ENCODE measurements around the gene TSPOAP1.

The TSPOAP1 gene

DNA sequence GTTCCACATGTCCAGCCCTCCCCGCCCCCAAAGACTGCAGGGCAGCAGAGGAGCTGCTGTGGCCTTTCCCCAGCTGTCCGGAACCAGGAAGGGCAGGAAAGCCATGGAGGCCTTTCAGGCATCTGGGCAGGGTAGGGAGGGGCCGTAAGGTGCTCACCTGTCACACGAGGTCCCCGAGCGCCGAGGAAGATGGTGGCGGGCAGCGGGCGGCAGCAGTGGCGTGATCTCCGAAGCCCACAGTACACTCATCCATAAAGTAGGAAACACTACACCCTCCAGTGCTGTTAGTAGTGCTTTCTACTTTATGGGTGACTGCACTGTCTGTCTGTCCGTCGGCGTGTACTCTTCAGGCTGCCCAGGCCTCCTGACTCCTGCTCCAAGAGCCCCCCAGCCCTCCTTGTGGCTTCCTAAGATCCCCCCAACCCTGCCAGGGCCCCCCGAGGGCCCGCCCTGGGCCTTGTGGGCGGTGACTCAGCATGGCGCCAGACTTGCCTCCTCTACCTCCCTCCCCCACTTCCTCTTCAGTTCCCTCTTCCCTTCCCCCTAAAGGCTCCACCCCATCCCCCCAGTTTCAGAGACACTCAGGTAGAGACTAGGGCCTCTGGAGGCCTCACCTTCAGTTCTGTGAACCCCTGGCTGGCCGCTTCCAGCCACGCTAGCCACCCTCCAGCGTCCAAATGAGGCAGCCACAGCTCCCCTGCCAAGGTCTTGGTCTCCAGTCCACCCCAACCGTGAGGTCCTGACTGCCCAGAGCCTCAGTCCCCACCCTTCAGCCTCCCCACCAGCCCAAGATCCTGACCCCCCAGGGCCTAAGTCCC, 2.6 kb upstream of the TSPOAP1 start:
- no peak for DNase-seq (ENCODE audit: extremely low spot score, insufficient read length, low read depth)
- peak; percentile 5 for FAIRE-seq

DNA sequence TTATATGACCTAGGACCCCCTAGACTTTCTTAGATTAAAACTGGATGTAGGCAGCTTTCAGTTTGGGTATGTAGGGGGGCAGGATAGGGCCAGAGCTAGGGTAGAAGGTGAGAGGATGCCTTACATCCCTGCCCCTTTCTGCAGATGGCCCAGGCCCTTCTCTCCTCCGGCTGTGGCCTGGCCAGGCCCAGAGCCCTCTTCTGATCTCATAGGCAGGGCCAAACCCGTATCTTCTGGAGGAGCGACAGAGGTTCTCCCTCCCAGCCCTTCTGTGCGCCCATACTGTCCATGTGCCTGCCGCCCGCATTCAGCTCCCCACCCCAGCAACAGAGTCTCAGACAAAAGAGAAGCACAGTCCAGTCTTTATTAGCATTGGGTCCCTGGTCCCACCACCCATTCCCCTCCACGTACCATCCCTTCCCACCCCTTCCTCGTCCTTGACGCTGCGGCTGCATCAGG, 2.0 kb upstream of the TSPOAP1 start:
- DNase-seq (ENCODE audit: extremely low spot score, insufficient read length, low read depth) = no peak
- FAIRE-seq = no peak

DNA sequence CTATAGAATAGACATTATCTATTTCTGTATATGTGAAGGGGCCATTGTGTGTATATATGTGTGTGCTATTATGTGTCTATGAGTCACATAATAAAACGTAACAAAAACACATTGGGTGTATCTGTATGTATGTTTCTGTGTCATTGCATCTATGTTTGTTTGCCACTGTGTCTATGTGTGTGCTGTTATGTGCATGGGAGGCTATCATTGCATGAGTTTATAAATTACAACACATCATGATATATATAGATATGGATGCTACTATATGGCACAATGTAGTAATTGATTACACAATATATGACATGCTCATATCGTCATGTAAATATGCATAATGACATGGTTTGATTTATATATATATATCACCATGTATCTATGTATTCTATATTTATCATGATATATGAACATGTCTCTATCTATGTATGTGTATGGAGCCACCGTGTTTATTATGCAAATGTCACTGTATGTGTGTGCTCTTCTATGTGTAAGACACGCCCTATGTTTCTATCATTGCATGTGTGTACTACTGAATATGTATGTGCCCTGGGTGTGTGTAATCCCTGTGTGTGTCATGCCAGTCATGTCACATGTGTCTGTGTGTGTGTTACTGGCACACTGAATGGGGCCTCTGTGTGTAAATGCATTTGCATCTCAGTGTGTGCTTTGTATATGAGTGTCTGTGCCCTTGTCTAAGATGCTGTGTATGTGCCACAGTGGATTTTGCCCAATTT, 1.4 kb upstream of the TSPOAP1 start:
- FAIRE-seq = no peak
- DNase-seq (ENCODE audit: extremely low spot score, insufficient read length, low read depth) = no peak

DNA sequence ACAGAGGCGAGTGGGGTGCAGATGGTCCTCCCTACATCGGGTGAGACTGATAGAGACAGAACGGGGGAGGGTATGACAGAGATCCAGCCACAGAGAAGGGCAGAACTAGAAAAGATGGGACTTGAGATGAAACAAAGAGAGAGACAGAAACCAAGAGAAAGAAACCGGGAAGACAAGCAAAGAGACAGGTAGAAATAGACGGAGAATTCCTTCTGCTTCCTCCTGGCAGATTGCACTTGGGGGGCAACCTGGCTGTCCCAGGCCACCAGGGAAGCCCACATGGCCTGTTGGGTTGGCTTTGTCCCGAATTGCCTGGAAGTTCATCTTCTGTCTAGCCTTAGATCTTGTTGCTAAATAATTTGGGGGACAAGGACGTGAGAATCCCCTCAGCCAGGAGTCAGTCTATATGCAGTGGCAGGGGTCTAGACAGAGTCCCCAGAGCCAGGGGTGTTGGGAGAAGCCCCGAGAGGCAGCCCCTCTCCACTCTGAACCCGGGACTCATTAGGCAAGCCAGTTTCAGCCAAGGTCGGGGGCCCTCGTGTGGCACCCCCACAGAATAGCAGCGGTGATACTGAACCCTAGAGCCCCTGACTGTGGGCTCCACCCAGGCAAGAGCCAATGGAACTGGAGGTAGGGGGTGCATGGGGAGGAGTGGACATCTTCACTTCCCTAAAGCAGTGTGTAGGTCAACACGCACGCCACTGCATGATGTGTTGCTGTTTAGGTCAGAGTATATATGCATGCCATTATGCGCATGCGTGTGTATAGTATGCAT, 627 bp upstream of the TSPOAP1 start:
- FAIRE-seq (no peak), DNase-seq (ENCODE audit: extremely low spot score, insufficient read length, low read depth) (no peak)

DNA sequence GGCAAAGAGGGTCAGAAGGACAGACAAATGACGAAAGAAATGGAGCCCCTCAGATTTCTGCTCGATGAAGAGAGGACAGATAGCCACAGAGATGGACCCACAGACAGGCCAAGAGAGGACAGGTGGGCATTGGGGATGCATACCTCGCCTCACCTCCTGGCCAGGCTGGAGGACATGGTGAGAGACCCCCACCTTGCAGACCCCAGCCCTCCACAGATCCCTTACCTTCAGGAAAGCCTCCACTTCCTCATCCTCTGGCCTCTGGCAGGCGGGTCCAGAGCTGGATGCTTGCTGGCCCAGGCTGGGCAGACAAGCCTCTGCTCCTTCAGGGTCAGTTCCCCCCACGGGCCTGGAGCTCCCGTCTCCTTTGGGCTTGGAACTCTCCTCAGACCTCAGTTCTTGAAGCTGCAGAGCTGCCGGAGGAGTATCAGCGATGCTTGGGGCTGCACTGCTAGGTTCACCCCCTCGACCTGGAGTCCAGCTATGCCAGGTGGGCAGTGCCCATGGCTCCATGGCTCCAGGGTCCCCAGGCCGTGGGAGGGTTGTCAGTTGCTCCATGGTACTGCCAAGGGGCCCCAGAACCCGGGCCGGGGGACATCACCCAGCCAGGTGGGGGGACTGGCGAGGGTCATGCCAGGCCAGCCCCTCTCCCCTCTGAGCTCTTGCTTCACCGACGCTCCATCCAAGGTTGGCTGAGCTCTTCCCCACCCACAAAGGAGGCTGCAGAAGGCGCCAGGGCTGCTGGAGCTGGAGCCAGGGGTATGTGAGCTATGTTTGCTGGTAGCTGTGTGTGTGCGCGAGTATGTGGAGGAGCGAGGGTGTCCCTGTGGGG, 1.0 kb downstream of the TSPOAP1 start:
- DNase-seq (ENCODE audit: extremely low spot score, insufficient read length, low read depth) (no peak), FAIRE-seq (no peak)

DNA sequence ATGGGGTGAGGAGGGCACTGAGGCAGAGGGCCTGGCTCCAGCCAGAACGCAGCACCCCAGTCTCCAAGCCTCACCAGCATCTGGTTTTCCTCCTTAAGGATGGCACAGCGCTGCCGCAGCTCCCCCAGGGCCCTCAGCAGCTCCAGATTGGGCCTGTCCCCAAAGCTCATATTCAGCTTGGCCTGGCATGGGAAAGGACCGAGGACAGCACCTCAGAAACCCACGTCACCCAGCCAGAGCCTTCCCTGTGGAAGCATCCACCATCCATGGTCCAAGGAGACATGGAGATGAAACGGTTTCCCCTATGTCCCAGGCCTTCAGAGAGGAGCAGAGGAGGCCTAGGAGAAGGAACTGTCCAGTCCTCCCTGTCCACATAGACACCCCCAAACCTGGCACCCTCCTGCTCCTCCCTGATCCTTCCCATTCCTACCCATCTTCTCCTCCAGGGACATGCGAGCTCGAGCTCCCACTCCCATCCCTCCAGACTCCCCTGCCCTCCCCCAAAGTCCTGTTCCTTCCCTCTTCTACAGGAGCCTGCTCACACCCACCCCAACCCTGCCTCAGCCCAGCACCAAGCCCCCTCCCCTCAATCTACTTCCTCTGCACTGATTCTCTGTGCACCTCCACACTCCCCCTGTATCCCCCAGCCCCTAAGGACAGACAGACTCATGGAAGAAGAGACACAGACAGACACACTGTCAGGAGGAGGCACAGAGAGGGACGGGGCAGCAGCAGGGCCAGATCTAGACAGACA, 1.8 kb downstream of the TSPOAP1 start:
- no peak for FAIRE-seq
- no peak for DNase-seq (ENCODE audit: extremely low spot score, insufficient read length, low read depth)

DNA sequence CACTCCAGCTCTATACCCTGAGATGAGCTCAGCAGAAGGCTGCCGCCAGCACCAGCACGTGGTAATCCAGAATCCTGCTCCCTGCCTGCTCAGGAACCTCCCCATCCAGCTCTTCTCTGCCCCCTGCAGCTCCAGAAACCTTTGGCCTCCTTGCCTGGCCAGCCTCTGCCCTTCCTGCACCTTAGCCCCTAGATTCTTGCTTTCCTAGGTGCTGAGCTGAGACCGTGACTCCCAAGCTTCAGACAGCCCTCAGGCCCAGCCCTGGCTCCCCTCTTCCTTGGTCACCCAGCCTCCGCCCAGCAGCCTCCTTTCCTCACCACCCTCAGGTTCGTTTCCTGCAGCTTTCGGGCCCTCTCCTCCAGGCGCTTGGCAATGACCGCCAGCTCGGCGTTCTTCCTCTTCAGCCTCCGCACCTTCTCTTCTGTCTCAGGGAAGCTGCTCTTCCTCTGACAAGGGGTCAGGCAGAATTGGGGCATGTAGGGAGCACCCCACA, 2.6 kb downstream of the TSPOAP1 start:
- DNase-seq (ENCODE audit: extremely low spot score, insufficient read length, low read depth) (no peak), FAIRE-seq (no peak)

DNA sequence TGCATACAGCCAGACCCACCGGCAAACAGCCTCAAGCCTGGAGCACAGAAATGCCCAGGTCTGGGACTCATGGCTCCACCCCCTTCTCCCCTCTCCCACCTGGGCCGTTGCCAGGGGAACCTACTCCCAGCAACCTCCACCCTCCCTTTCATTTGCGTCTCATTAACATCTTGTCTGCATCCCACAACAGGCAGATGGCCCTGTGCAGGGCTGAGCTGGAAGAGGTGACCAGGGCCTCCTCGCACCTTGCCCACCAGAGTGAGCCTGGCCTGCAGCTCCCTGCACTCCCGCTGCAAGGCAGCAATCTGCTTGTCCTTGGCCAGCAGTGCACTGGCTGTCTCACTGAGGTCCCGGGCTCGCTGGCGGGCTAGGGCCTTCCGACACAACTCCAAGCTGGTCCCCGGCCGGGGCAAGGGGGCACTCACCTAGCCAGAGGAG, 3.3 kb downstream of the TSPOAP1 start:
- FAIRE-seq (no peak), DNase-seq (ENCODE audit: extremely low spot score, insufficient read length, low read depth) (no peak)

DNA sequence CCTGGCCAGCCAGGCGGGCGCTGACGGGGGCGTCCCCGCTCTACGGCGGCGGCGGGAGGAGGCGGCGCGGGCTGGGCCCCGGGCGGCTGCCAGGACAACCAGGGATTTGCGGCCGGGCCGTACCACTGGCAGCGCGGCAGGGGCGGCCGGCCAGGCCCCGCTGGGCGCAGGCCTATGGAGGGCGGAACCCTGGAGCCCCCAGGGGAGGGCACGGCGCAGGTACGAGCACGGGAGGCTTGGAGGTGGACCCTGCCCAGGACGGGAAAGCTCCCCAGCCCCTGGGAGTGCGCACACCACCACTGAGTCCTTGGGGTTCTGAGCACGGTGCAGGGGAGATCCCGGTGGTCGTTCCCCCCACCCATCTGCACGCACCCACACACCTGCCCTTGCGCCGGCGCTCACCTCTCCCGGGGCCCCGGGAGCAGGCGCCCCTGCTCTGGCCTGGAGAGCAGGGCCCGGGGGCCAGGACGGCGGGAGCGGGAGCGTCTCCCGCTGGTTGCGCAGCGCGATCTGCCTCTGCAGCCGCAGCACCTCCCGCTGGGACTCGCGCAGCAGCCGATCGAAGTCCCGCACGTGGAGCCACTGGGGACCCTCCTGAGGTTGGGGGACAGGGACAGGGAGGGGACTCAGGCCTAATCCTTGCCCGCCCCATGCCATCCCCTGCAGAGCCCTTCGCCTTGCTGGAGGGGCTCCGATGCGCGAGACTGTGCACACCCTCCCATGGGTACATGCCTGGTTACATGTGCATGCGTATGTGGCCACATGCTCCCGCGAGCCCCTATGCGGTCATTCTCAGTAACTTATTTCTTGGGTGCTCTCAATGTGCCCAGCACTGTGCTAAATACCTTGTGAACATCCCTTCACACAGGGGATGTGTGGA, 3.9 kb downstream of the TSPOAP1 start:
- DNase-seq (ENCODE audit: extremely low spot score, insufficient read length, low read depth) (no peak), FAIRE-seq (no peak)

DNA sequence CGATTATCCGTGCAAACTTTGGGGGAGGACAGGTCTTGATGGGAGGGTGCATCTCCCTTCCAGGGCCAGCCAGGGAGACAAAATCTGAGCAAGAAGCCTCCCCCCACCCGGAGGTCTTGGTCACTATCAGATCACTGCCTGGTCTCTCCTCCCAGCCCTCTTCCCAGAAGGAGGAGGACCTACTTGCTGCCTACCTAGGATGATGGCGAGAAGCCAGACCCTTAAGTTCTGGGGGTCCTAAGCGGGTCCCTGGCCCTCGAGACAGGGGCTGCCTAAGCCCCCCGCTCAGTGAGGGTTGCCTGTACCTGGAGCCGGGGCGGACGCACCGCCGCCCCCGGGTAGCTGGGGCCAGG, 4.6 kb downstream of the TSPOAP1 start:
- DNase-seq (ENCODE audit: extremely low spot score, insufficient read length, low read depth) (no peak), FAIRE-seq (no peak)

DNA sequence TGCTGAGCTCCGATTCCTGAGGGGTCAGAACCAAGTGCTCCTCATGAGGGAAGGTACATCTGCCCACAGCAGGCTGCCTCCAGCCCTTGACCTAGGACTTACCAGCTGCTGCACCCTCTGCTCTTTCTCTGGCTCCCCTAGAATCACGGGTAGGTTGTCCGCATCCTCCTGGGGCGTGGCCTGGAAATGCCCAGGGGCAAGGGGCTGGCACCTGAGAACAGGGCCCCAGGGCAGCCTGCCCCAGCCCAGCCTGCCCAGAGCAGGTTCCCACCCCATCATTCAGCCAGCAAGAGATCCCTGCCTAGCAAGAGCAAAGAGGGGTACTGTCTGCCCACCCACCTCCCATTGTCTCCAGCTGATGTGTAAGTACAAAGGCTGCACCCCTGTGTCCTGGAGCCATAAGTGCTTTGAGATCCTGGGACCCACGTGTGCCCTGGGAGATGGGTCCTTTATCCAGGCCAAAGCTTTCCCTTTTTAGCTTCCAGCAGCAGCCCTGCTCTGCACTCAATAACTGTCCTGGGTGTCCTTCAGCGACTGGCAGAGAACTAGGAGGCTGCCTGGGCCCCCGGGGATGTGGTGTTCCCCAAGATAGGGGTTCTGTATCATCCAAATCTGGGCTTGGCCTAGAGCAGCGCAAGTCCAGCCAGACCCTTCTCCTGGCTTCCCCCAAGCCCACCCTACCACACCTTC, 5.1 kb downstream of the TSPOAP1 start:
- DNase-seq (ENCODE audit: extremely low spot score, insufficient read length, low read depth) (no peak), FAIRE-seq (no peak)

DNA sequence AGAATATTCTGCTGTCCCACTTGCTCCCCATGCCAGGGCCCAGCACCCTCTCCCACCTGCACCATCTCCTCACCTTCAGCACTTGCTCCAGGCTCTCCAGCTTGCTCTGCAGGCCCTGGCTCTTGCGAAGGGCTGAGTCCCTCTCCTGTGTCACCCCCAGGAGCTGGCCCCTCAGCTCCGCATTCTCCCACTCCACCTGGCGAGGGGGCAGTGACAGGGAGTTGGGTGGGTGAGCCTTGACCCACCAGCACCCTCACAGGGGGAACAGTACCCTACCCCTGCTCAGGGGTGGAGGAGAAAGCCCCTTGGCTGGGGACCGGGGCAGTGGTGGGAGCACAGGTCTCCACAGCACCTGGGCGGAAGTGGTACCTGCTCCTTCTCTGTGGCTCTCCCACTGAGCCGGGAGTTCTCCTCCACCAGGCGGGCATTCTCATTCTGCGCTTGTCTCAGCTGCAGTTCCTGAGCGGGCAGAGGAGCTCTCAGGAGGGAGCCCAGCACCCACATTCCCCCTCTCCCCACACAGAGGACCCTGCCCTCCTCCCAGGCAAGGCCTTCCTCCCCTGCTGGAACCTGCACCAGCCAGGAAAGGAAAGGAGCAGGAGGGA, 5.9 kb downstream of the TSPOAP1 start:
- no peak for DNase-seq (ENCODE audit: extremely low spot score, insufficient read length, low read depth)
- no peak for FAIRE-seq

DNA sequence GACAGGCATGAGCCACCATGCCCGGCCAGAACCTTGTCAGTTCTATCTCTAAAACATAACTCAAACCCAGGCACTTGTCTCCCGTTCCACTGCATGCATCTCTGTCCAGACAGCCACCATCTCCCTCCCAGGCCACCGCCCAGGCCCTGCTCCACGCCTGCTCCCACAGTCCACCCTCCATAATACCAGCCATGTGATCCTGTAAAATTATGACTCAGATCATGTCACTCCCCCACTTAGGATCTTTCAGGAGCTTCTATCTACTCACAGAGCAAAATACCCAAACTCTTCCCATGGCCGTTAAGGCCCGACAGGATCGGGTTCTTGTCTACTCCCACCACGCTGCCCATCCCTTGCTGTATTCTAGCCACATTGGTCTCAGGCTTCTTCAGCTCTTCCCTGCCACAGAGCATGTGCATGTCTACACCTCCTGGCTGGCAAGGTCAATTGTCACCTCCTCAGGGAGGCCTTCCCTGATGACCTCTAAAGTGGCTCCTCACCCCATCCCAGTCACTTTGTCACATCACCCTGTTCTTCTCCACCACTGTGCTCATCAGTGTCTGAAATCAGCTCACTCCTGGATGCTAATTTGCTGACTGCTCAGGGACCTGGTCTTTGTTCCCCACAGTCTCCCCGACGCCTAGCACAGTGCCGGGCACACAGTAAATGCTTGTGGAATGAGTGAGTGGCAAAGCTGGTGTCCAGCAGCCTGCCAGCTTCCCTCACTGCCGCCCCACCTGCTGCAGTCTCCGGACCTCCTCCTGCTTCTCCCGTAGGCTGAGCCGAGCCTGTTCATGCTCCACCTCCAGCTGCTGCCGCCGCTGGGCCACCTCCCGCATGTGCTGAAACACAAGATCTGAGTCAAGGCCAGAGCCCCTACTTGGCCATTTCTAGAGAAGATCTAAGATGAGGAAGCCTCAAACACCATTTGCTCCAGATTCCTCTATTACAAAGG, 6.7 kb downstream of the TSPOAP1 start:
- FAIRE-seq = no peak
- no peak for DNase-seq (ENCODE audit: extremely low spot score, insufficient read length, low read depth)

DNA sequence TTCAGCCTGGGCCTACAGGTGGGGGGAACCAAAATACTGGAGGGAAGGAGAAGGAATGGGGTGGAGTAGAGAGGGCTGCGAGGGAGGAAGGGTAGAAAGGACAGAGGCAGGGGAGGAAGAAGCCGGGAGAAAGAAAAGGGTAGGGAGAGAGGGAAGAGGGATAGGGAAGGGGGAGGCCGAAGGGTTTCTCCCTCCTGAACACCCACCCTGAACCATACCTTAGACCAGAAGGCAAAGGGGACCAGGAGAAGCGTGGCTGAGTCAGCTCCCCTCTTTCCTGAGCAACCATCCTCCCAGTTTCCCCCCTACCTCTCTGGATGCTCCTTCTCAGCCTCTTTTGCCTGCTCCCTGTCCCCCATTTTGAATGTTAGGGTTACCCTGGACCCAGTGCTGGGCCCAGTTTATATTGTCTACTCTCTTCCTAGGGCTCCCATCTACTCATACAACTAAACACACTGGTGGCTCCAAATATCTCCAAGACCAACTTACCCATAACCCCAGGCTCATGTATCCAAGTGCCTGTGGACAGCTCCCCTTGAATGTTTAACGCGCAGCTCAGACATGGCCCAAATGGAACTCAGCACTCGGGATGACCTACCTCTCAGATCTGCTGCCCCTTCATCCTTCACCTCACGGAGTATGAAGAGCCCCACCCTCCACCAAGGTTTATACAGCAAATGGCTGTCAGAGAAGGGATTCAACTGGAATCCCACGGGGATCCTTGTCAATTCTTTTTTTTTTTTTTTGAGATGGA, 7.8 kb downstream of the TSPOAP1 start:
- DNase-seq (ENCODE audit: extremely low spot score, insufficient read length, low read depth) = no peak

DNA sequence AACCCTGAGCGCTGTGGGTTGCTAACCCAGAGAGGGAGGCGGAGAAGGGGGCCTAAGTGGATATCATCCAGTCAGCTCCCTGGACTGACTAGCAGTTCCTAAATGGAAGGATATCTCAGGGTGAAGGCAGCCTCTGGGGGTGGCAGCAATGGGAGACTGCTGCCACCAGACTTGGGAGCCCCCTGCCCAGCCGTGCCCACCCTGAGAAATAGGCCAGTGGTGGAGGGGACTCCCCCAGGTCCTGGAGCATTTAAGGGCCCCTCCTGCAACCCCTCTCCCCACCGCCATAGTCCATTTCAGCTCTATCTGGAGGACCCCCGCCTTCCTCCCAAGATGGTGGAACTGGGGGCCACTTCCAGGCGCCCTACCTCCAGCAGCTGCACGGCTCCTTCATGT, 8.4 kb downstream of the TSPOAP1 start:
- no peak for FAIRE-seq

More for the DNA sequence above, 7.8 kb downstream of the TSPOAP1 start:
- FAIRE-seq = no peak

More for the DNA sequence above, 8.4 kb downstream of the TSPOAP1 start:
- no peak for DNase-seq (ENCODE audit: extremely low spot score, insufficient read length, low read depth)
